Osteoblast (primary cell): Measurements from ENCODE around the gene PFDN4. TPM values are rescaled to one million over a fixed set of nuclear protein-coding genes. Genes with fewer than 3 reads are reported as not detected.

Source experiments
- DNase-seq: peaks from one replicate; pipeline ENCODE4 v3.0.0; 2011; ENCODE audit warnings: low spot score, mixed read lengths; ENCODE audit not compliant: insufficient read length; ENCODE audit errors: missing footprints
- H2AFZ ChIP-seq: 2 replicates; pipeline ENCODE4 v1.6.0; 2011; ENCODE audit warnings: mild to moderate bottlenecking, low read length
- H3K27ac ChIP-seq: 2 replicates; pipeline ENCODE4 v1.5.1; 2011; ENCODE audit warnings: mild to moderate bottlenecking, low read depth, low read length, moderate library complexity
- H3K27me3 ChIP-seq: 2 replicates; pipeline ENCODE4 v1.6.0; 2012; ENCODE audit warnings: mild to moderate bottlenecking, control low read depth, inconsistent platforms, low read length, moderate library complexity; ENCODE audit not compliant: insufficient read depth
- H3K36me3 ChIP-seq: 2 replicates; pipeline ENCODE4 v1.5.1; 2011; ENCODE audit warnings: mild to moderate bottlenecking, low read length, control low read depth, moderate library complexity; ENCODE audit not compliant: insufficient read depth
- H3K4me1 ChIP-seq: 2 replicates; pipeline ENCODE4 v1.5.1; 2011; ENCODE audit warnings: mild to moderate bottlenecking, low read length, control low read depth, moderate library complexity; ENCODE audit not compliant: insufficient read depth
- H3K4me2 ChIP-seq: 2 replicates; pipeline ENCODE4 v1.6.0; 2011; ENCODE audit warnings: mild to moderate bottlenecking, low read length; ENCODE audit not compliant: insufficient read depth
- H3K4me3 ChIP-seq: fragments of 200-600 bp; sonication (generic); 3 replicates; pipeline ENCODE4 v1.5.1; 2012; ENCODE audit warnings: mild to moderate bottlenecking, low read length, inconsistent platforms; ENCODE audit not compliant: insufficient read depth
- H3K79me2 ChIP-seq: 2 replicates; pipeline ENCODE4 v1.6.0; 2012; ENCODE audit warnings: mild to moderate bottlenecking, low read length, control low read depth, inconsistent platforms; ENCODE audit not compliant: insufficient read depth
- H3K9me3 ChIP-seq: 2 replicates; pipeline ENCODE4 v1.5.1; 2011; ENCODE audit warnings: low read depth, low read length, control low read depth
- H4K20me1 ChIP-seq: 2 replicates; pipeline ENCODE4 v1.6.0; 2012; ENCODE audit warnings: mild to moderate bottlenecking, low read length, control low read depth; ENCODE audit not compliant: insufficient read depth
- total RNA-seq: library from RNA; depleted of rRNA; stranded (reverse); fragments of >200 nt; gene quantifications from 2 replicates; pipeline ENCODE4 v1.2.3, GENCODE V29; 2012
- TF ChIP-seq, protein P1 (sequence below): IDR thresholded peaks from 2 replicates; pipeline ENCODE4 v1.5.1; 2011; ENCODE audit warnings: mild to moderate bottlenecking, low read depth, low read length, moderate library complexity; ENCODE audit errors: extremely low read depth

The PFDN4 gene
- total RNA-seq, 1 donor: 93.0 TPM

DNA sequence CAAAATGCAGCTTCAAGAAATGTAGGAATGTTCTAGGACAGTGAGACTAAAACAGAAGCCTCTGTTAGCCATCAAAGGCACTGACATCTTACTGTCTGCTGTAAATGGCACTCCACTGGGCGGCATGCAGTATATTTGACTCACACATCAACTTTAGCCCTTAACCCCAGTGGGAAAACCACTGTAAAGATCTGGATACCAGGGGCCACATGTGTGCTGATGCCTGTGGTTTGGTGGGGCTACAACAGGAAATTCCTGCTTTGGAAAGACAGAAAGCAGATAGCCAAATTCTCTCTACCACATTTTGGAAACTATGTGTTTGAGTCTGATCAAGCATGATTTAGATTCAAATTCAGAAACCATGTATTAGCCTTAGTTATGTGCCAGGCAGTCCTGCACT is 4.3 kb downstream of the PFDN4 start:
- no peak overlapping the region for H3K4me3 ChIP-seq
- H3K4me2 ChIP-seq: peak overlapping the region; percentile 20

DNA sequence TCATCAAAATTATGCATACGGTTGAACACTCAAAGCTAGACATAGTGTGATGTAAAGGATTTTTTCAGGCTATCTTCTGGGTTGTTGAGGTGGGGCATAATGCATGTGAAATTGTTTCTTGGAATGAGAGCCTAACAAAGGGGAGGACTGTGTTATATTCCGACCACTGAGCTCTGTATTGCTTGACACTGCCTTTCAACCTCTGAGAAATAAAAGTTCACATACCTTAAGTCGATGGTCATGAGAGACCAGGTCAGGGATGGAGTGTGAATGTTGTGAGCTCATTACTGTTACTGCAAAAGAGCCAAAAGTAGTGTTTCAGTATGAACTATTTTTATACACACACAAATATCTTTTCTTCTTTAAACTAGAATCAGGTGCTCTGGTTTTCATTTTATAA is 5.0 kb downstream of the PFDN4 start:
- Histone ChIP-seq H3K36me3 (peaks cover 5% of the 10 kb centered on the region), H2AFZ (no peak overlapping the region), H3K4me2 (peak overlapping the region; percentile 20), H3K79me2 (peaks cover 62% of the 10 kb centered on the region), H3K4me3 (peak overlapping the region; percentile 10), H3K27ac (peak overlapping the region; percentile 59), H3K27me3 (no peaks in the 10 kb centered on the region), H4K20me1 (peaks cover 34% of the 10 kb centered on the region), H3K9me3 (no peaks in the 10 kb centered on the region), H3K4me1 (peaks cover 23% of the 10 kb centered on the region)
- DNase-seq: no peak
- TF ChIP-seq, protein P1, sequence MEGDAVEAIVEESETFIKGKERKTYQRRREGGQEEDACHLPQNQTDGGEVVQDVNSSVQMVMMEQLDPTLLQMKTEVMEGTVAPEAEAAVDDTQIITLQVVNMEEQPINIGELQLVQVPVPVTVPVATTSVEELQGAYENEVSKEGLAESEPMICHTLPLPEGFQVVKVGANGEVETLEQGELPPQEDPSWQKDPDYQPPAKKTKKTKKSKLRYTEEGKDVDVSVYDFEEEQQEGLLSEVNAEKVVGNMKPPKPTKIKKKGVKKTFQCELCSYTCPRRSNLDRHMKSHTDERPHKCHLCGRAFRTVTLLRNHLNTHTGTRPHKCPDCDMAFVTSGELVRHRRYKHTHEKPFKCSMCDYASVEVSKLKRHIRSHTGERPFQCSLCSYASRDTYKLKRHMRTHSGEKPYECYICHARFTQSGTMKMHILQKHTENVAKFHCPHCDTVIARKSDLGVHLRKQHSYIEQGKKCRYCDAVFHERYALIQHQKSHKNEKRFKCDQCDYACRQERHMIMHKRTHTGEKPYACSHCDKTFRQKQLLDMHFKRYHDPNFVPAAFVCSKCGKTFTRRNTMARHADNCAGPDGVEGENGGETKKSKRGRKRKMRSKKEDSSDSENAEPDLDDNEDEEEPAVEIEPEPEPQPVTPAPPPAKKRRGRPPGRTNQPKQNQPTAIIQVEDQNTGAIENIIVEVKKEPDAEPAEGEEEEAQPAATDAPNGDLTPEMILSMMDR: no peak

More for the DNA sequence above, 4.3 kb downstream of the PFDN4 start:
- Histone ChIP-seq H3K27me3 (no peaks in the 10 kb centered on the region), H3K79me2 (peaks cover 62% of the 10 kb centered on the region), H3K27ac (peak overlapping the region; percentile 59), H3K36me3 (peaks cover 5% of the 10 kb centered on the region), H3K4me1 (peaks cover 23% of the 10 kb centered on the region), H3K9me3 (no peaks in the 10 kb centered on the region), H2AFZ (no peak overlapping the region), H4K20me1 (peaks cover 34% of the 10 kb centered on the region)
- peak; percentile 81 for DNase-seq
- TF ChIP-seq, protein P1: no peak

DNA sequence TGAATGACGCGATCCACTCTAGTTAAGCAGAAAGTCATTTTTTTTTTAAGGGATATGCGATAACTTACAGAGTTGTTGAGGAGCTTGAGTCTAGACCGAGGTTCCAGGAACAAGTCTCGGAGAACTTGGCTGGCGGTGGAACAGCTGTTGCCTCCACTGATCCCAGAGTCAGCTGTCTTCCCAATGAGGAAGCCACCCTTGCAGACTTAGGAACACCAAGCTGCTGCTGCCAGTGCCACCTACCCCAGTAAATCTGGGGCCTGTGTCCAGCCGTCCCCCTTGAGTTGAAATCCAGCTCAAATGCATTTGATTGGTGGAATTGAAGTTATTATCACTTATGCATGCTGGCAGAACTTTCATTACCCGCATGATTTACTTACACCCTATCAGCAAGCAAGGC is 6.7 kb downstream of the PFDN4 start:
- no peak for DNase-seq
- Histone ChIP-seq H3K27me3 (no peaks in the 10 kb centered on the region), H3K79me2 (peaks cover 47% of the 10 kb centered on the region), H3K4me2 (no peak overlapping the region), H3K4me3 (no peak overlapping the region), H4K20me1 (peaks cover 27% of the 10 kb centered on the region), H3K9me3 (no peaks in the 10 kb centered on the region), H3K27ac (no peak overlapping the region), H3K36me3 (peaks cover 8% of the 10 kb centered on the region), H3K4me1 (peaks cover 13% of the 10 kb centered on the region), H2AFZ (no peak overlapping the region)
- TF ChIP-seq, protein P1: no peak

DNA sequence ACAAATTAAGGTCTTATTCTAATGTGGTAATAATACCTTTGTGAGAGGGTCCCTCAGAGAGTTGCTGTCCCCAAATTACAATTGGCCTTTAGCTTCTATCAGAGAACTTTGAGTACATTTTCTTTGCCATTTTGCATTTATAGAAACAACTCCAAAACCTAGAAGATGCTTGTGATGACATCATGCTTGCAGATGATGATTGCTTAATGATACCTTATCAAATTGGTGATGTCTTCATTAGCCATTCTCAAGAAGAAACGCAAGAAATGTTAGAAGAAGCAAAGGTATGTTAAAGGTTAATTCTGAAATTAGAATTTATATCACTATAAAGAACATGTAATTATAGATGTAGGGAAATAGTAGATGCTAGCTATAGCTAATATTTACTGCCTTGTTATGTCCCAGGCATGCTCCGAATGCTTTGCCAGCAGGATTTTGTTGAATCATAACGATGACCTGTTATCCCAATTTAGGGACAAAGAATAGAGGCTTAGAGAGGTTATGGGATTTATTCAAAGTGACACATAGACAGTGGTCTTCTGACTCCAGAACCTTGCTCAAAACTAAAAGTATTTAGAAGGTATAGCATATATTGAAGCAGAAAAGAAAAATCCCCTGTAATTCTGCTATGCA is 7.4 kb downstream of the PFDN4 start:
- H3K4me1 ChIP-seq: peaks cover 11% of the 10 kb centered on the region
- H3K9me3 ChIP-seq: no peaks in the 10 kb centered on the region
- peaks cover 22% of the 10 kb centered on the region for H4K20me1 ChIP-seq
- peaks cover 8% of the 10 kb centered on the region for H3K36me3 ChIP-seq
- no peak overlapping the region for H3K4me3 ChIP-seq
- H3K27ac ChIP-seq: no peak overlapping the region
- no peak overlapping the region for H3K4me2 ChIP-seq
- TF ChIP-seq, protein P1: no peak
- no peaks in the 10 kb centered on the region for H3K27me3 ChIP-seq
- no peak overlapping the region for H2AFZ ChIP-seq
- H3K79me2 ChIP-seq: peaks cover 40% of the 10 kb centered on the region
- DNase-seq: no peak
